Measurements from ENCODE around the gene DDX24.

Gene DDX24

DNA sequence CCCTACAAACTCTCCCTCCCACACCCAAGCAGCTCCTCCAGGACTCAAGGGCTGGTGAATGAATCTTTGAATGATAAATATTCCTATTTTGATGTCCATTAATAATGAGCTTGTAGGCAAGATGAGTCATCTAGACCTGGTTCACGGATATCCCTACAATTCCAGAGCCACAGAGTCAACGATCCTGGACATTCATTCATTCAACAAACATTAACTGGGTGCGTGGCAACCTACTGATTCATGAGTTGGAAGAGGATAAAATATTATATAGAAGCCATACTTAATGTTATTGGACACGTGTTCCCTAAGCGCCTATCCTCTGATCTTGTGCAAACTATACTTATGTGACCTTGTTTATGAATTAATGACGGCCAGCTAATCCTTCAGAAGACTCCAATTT, 55.3 kb downstream of the DDX24 start:
- Histone ChIP-seq H3K4me2 (ENCODE audit: low read length) (peak overlapping the region; percentile 60), H3K9me2 (replicated peaks; ENCODE audit: control insufficient read depth, low read length) (no peaks in the 10 kb centered on the region), H3K27ac (ENCODE audit: low read depth, low read length) (no peak overlapping the region), H3K4me1 (ENCODE audit: control insufficient read depth, low read length) (peaks cover 8% of the 10 kb centered on the region; the same call in 1 of the 2 replicates), H3K27me3 (ENCODE audit: control insufficient read depth, low read length) (peaks cover 20% of the 10 kb centered on the region), H3K4me3 (ENCODE audit: low read length) (peak overlapping the region; percentile 51; the same call in 1 of the 2 replicates), H3K36me3 (ENCODE audit: control insufficient read depth, low read length) (no peaks in the 10 kb centered on the region), H3K79me2 (ENCODE audit: control insufficient read depth, low read length) (no peaks in the 10 kb centered on the region), H3F3A (ENCODE audit: control insufficient read depth, insufficient read depth) (no peaks in the 10 kb centered on the region), H3K9me3 (ENCODE audit: control insufficient read depth, insufficient read depth, low read length) (no peaks in the 10 kb centered on the region), H4K20me1 (ENCODE audit: control insufficient read depth, insufficient read depth, low read depth, low read length) (no peaks in the 10 kb centered on the region)
- TF ChIP-seq EZH2phosphoT487 (IDR thresholded peaks at IDR 0.05; ENCODE audit: borderline replicate concordance, low read length) (no peak), CTCF (IDR thresholded peaks at IDR 0.05; ENCODE audit: low read depth, low read length, poor library complexity, severe bottlenecking) (no peak)

- Histone ChIP-seq H3K4me2 (ENCODE audit: low read length) (no peak overlapping the region), H3K4me3 (ENCODE audit: low read length) (no peak overlapping the region), H3K4me1 (ENCODE audit: control insufficient read depth, low read length) (peaks cover 8% of the 10 kb centered on the region; the same call in 1 of the 2 replicates), H3K36me3 (ENCODE audit: control insufficient read depth, low read length) (no peaks in the 10 kb centered on the region), H3F3A (ENCODE audit: control insufficient read depth, insufficient read depth) (no peaks in the 10 kb centered on the region), H3K79me2 (ENCODE audit: control insufficient read depth, low read length) (no peaks in the 10 kb centered on the region), H4K20me1 (ENCODE audit: control insufficient read depth, insufficient read depth, low read depth, low read length) (no peaks in the 10 kb centered on the region), H3K27me3 (ENCODE audit: control insufficient read depth, low read length) (peaks cover 25% of the 10 kb centered on the region), H3K9me3 (ENCODE audit: control insufficient read depth, insufficient read depth, low read length) (no peaks in the 10 kb centered on the region), H3K27ac (ENCODE audit: low read depth, low read length) (no peak overlapping the region), H3K9me2 (replicated peaks; ENCODE audit: control insufficient read depth, low read length) (no peaks in the 10 kb centered on the region)
- TF ChIP-seq EZH2phosphoT487 (IDR thresholded peaks at IDR 0.05; ENCODE audit: borderline replicate concordance, low read length) (no peak), CTCF (IDR thresholded peaks at IDR 0.05; ENCODE audit: low read depth, low read length, poor library complexity, severe bottlenecking) (no peak)
Measured at GRCh38 chr14:94024549-94024948, 56.5 kb downstream of the DDX24 start.

DNA sequence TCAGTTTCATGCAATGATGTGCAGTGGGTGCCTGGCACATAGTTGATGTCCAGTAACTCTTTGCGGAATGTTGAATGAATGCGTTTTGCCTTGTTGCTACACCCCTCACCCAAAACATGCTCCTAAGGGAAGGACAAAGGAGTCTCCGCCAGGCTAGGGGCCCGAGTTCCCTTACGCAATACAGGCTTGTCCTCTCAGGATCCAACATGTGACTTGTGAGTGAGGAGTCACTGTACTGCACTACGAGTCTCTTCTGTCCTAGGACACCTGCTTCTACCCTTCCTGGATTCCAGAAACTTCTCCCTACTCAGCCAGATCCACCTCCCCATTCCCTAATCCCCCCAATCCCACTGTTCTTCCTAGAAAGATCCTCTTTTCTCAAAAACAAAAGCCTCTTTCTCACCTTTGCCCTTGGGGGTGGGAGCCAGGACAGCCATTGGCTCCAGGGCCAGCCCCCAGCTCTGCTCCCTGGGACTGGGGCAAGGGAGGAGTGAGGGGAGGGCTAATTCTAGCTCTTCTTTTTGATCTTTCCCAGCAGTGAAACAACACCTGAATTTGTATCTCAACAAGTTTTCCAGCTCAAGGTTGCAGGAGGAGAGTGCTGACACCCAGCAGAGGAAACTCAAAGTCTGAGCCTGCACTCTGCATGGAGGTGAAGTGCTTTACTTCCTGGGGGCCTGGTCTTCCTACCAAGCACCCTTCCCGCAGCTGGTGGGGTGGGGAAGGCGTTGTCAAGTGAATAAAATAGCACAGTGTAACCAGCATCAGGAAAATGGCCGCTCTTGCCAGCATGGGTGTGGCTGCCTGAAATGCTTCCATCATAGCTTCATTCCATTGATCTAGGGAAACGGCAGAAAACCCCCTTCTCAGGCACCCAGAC, 58.2 kb downstream of the DDX24 start:
- Histone ChIP-seq H3K79me2 (ENCODE audit: control insufficient read depth, low read length) (no peaks in the 10 kb centered on the region), H3K4me2 (ENCODE audit: low read length) (no peak overlapping the region), H3K4me1 (ENCODE audit: control insufficient read depth, low read length) (peaks cover 8% of the 10 kb centered on the region; the same call in 1 of the 2 replicates), H3K27ac (ENCODE audit: low read depth, low read length) (no peak overlapping the region), H4K20me1 (ENCODE audit: control insufficient read depth, insufficient read depth, low read depth, low read length) (no peaks in the 10 kb centered on the region), H3K36me3 (ENCODE audit: control insufficient read depth, low read length) (no peaks in the 10 kb centered on the region), H3K27me3 (ENCODE audit: control insufficient read depth, low read length) (peaks cover 25% of the 10 kb centered on the region), H3F3A (ENCODE audit: control insufficient read depth, insufficient read depth) (no peaks in the 10 kb centered on the region), H3K9me3 (ENCODE audit: control insufficient read depth, insufficient read depth, low read length) (no peaks in the 10 kb centered on the region), H3K4me3 (ENCODE audit: low read length) (no peak overlapping the region), H3K9me2 (replicated peaks; ENCODE audit: control insufficient read depth, low read length) (no peaks in the 10 kb centered on the region)
- TF ChIP-seq CTCF (IDR thresholded peaks at IDR 0.05; ENCODE audit: low read depth, low read length, poor library complexity, severe bottlenecking) (no peak), EZH2phosphoT487 (IDR thresholded peaks at IDR 0.05; ENCODE audit: borderline replicate concordance, low read length) (no peak)

Data from DOHH2 (cell line).